ENCODE data around the gene ALDH1A3. TPM values are rescaled to one million over a fixed set of nuclear protein-coding genes. Genes with fewer than 3 reads are reported as not detected.

The ALDH1A3 gene
- total RNA-seq, 1 donor from 2014 or later, result 2.9 TPM

DNA sequence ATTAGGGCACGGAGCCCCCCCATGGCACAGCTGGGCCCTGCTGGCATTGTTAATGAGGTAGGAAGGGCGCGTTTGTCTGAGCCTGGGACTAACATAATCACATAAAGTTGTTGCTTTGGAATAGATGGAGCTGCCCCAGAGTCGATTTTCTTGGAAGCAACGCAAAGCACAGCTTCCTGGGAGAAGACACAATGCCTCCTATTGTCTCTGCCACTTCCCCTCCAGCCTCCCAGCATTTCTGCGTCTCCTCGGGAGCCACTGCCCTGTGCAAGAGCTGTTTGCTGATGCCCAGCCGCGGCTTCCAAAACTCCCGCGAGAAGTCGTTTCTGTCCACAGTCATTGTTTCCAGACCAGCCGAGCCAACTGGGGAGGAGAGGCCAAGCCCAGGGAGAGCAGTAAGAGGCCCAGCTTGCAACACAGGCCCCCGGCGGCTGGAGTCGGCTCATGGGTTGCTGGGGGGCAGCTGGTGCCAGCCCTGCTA is 18.1 kb upstream of the ALDH1A3 start:
- peak; percentile 45 for DNase-seq
- Histone ChIP-seq H3K4me1 (no peaks in the 10 kb centered on the region), H3K27ac (replicated peaks) (peak overlapping the region; percentile 36), H3K4me3 (no peak overlapping the region), H3K27me3 (ENCODE audit: low read depth) (peaks cover 46% of the 10 kb centered on the region), H3K36me3 (no peaks in the 10 kb centered on the region), H3K9me3 (replicated peaks) (peaks cover 12% of the 10 kb centered on the region)
- TF ChIP-seq, protein P1, sequence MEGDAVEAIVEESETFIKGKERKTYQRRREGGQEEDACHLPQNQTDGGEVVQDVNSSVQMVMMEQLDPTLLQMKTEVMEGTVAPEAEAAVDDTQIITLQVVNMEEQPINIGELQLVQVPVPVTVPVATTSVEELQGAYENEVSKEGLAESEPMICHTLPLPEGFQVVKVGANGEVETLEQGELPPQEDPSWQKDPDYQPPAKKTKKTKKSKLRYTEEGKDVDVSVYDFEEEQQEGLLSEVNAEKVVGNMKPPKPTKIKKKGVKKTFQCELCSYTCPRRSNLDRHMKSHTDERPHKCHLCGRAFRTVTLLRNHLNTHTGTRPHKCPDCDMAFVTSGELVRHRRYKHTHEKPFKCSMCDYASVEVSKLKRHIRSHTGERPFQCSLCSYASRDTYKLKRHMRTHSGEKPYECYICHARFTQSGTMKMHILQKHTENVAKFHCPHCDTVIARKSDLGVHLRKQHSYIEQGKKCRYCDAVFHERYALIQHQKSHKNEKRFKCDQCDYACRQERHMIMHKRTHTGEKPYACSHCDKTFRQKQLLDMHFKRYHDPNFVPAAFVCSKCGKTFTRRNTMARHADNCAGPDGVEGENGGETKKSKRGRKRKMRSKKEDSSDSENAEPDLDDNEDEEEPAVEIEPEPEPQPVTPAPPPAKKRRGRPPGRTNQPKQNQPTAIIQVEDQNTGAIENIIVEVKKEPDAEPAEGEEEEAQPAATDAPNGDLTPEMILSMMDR (IDR thresholded peaks at IDR 0.05; ENCODE audit: borderline replicate concordance), result no peak
- intact Hi-C loops (cut with micrococcal nuclease), result no loop called here

DNA sequence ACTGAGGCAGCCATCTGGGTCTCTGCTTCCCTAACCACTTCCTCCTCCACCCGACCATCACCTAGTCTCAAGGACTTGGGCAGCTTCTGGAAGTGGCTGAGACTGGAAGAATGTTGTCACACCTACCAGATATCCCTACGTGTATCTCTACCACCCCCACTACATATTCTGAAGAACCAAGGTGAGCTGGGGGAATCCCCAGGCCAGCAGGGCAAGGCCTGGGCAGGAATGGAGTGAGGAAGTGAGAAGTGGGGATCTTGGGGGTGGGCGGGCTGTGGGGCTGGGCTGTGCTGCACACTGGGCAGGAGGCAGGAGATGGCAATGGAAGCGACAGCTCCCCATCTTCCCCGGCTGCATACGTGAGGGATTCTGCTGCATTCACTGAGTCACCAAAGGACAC is 17.5 kb upstream of the ALDH1A3 start:
- H3K36me3 ChIP-seq, result no peaks in the 10 kb centered on the region
- no peak overlapping the region for H3K4me3 ChIP-seq
- TF ChIP-seq, protein P1 (IDR thresholded peaks at IDR 0.05; ENCODE audit: borderline replicate concordance), result no peak
- no peaks in the 10 kb centered on the region for H3K4me1 ChIP-seq
- peak overlapping the region; percentile 36 for H3K27ac ChIP-seq (replicated peaks)
- intact Hi-C loops (cut with micrococcal nuclease), result no loop called here
- no peak for DNase-seq
- peaks cover 46% of the 10 kb centered on the region for H3K27me3 ChIP-seq (ENCODE audit: low read depth)
- peaks cover 12% of the 10 kb centered on the region for H3K9me3 ChIP-seq (replicated peaks)

DNA sequence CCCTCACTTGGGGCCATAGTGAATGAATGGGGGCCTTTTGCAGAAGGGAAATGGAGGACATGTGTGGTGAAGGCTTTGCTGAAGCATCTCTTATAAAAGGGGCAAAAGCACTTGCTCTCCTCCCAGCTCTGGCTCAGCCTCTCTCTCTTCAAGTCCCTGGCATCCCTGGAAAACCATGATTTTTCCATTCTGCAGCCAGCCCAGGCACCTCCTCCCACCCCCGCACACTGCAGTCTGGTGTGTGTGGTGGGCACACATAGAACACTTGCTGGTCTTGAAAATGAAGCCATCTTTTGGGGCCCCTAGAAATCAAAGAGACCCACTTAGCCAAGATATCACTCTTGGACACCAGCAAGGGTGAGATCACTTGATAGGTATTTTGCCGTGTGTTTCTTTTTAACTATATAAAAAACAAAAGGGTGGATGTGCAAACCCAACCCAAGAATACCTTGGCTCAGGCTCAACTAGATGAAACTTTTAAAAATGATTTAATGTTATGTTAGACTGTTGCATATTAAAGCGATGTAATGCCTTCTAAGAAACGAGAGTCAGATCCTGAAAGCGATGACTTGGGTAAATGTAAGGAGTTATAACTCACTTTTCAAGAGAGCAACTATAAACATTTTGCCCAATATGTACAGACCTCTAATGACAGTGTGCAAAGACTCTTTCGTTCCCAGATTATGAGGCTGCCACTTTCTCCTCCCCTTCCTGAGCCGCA is 16.4 kb upstream of the ALDH1A3 start:
- Histone ChIP-seq H3K27ac (replicated peaks) (peak overlapping the region; percentile 50), H3K4me3 (no peak overlapping the region), H3K36me3 (no peaks in the 10 kb centered on the region), H3K4me1 (no peaks in the 10 kb centered on the region), H3K9me3 (replicated peaks) (peaks cover 12% of the 10 kb centered on the region), H3K27me3 (ENCODE audit: low read depth) (peaks cover 38% of the 10 kb centered on the region)
- intact Hi-C loops (cut with micrococcal nuclease), result no loop called here
- no peak for DNase-seq
- TF ChIP-seq, protein P1 (IDR thresholded peaks at IDR 0.05; ENCODE audit: borderline replicate concordance), result no peak

DNA sequence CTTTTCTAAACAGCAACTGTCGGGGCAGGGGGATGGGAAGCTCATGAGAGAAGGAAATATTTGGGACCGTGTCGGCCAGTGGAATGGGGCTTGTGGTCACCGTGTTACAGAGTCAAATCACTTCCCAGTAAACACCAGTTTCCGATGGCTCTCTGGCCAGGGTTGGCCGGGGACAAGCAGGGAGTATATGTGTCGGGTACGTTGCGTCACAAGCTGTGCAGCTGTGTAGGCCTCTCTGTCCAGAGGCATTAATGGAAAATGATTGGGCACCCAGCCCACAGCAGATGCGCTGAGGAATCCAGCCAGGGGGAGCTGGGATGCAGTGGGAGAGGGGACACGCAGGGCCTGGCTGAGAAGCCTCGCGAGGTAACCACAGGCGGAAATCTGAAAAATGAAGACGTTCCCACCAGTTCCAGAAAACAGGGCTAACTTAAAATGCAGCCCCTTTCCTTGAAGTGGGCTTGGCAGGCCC is 15.8 kb upstream of the ALDH1A3 start:
- intact Hi-C loops (cut with micrococcal nuclease), result no loop called here
- H3K27ac ChIP-seq (replicated peaks), result peak overlapping the region; percentile 50

DNA sequence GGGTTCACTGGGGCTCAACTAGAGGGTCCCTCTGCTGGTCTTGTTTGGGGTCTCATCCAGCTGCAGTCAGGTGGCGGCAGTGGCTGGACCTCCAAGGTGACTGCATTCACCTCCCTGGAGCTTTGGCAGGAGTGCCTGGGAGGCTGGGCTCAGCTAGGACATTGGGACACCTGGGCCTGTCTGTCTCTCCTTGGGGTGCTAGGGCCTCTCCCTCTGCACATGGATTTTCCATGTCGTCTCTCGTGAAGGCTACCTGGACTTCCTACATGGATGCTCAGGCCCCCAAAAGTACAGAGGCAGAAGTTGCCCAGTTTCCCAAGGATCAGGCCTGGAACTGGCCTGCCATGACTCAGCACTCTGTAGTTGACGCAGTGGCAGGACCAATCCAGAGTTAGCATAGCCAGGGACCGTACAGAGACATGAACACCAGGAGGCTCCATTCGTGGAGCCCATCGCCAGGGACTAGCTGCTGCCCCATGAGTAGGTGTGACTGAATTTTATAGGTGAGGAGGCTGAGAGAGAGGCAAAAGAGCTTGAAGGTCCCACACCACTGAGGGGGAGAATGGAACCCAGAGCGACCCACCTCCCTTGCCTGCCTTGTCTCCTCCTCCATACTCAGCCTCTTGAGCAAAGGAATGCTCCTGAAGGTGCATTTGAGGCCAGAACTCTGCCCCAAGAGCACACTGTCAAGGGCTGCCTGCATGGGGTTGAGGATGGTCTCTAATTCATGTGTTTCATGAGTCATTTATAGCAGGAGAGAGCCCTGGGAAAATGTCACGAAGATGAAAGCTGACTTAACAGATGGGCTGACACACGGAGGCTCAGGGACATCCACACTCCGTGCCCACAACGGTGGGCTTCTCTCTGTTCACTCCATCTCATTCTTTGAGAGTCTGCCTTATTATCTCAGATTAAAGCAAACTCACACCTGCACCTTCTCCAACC is 13.0 kb upstream of the ALDH1A3 start:
- intact Hi-C loops (cut with micrococcal nuclease), result no loop called here
- Histone ChIP-seq H3K4me1 (no peaks in the 10 kb centered on the region), H3K27me3 (ENCODE audit: low read depth) (peaks cover 38% of the 10 kb centered on the region), H3K27ac (replicated peaks) (no peak overlapping the region), H3K36me3 (no peaks in the 10 kb centered on the region), H3K9me3 (replicated peaks) (peaks cover 9% of the 10 kb centered on the region), H3K4me3 (no peak overlapping the region)
- TF ChIP-seq, protein P1 (IDR thresholded peaks at IDR 0.05; ENCODE audit: borderline replicate concordance), result no peak
- no peak for DNase-seq

More for the DNA sequence above, 15.8 kb upstream of the ALDH1A3 start:
- Histone ChIP-seq H3K4me1 (no peaks in the 10 kb centered on the region), H3K27me3 (ENCODE audit: low read depth) (peaks cover 39% of the 10 kb centered on the region), H3K9me3 (replicated peaks) (peaks cover 12% of the 10 kb centered on the region), H3K36me3 (no peaks in the 10 kb centered on the region), H3K4me3 (no peak overlapping the region)
- TF ChIP-seq, protein P1 (IDR thresholded peaks at IDR 0.05; ENCODE audit: borderline replicate concordance), result no peak
- peak; percentile 74 for DNase-seq
